CD4-positive, CD25-positive, alpha-beta regulatory T cell (primary cell): ENCODE results near the gene GRK7. TPM values are rescaled to one million over a fixed set of nuclear protein-coding genes. Genes with fewer than 3 reads are reported as not detected.

Experiments
- ATAC-seq, 2 donors: fragments of 150-1000 bp; cut with Tn5 transposase; one replicate each; pipeline ENCODE4 v1.10.0; 2021; ENCODE audit warnings: low read depth in 2 of 2, moderate number of reproducible peaks in 2 of 2, moderate library complexity in 1 of 2
- DNase-seq, 3 donors: peaks; one replicate each; pipeline versions ENCODE4 v3.0.0 to v3.0.0-alpha.2; 2012 to 2022; ENCODE audit warnings: mixed read lengths in 1 of 3
- H3K27ac ChIP-seq: one replicate; pipeline ENCODE4 v1.7.0; 2013; ENCODE audit warnings: mild to moderate bottlenecking, low read length; ENCODE audit not compliant: insufficient read depth, poor library complexity, severe bottlenecking
- H3K27me3 ChIP-seq: one replicate; pipeline ENCODE4 v1.7.0; 2013; ENCODE audit warnings: low read length; ENCODE audit not compliant: control insufficient read depth, insufficient read depth
- H3K36me3 ChIP-seq: one replicate; pipeline ENCODE4 v1.7.0; 2013; ENCODE audit warnings: mild to moderate bottlenecking, low read length, moderate library complexity; ENCODE audit not compliant: control insufficient read depth, insufficient read depth
- H3K4me1 ChIP-seq: 2 replicates; pipeline ENCODE4 v1.7.0; 2013; ENCODE audit warnings: mild to moderate bottlenecking, low read length; ENCODE audit not compliant: insufficient read depth, control insufficient read depth, poor library complexity, severe bottlenecking
- H3K4me3 ChIP-seq: one replicate; pipeline ENCODE4 v1.7.0; 2013; ENCODE audit warnings: low read depth, mild to moderate bottlenecking, low read length, moderate library complexity
- H3K9me3 ChIP-seq, 2 experiments: 1 replicate in 1 of 2; 2 replicates in 1 of 2; pipeline ENCODE4 v1.7.0; 2013; ENCODE audit warnings: low read length in 2 of 2, mild to moderate bottlenecking in 1 of 2, moderate library complexity in 1 of 2; ENCODE audit not compliant: control insufficient read depth in 2 of 2
- H3K27ac Mint-ChIP-seq, 3 donors: one replicate each; pipeline ENCODE4 v1.8.0; 2020 to 2022; ENCODE audit warnings: mild to moderate bottlenecking in 3 of 3, mixed read lengths in 3 of 3, moderate library complexity in 2 of 3
- H3K27me3 Mint-ChIP-seq: one replicate; pipeline ENCODE4 v1.8.0; 2022; ENCODE audit warnings: mild to moderate bottlenecking, mixed read lengths
- H3K36me3 Mint-ChIP-seq: one replicate; pipeline ENCODE4 v1.8.0; 2020; ENCODE audit warnings: mixed read lengths
- H3K4me1 Mint-ChIP-seq, 4 donors: one replicate each; pipeline ENCODE4 v1.8.0; 2020 to 2022; ENCODE audit warnings: mixed read lengths in 4 of 4, mild to moderate bottlenecking in 1 of 4
- H3K4me3 Mint-ChIP-seq, 4 donors: one replicate each; pipeline ENCODE4 v1.8.0; 2020 to 2022; ENCODE audit warnings: mild to moderate bottlenecking in 4 of 4, mixed read lengths in 4 of 4, moderate library complexity in 3 of 4
- H3K9me3 Mint-ChIP-seq, 7 donors: one replicate each; pipeline ENCODE4 v1.8.0; 2020 to 2022; ENCODE audit warnings: mixed read lengths in 7 of 7, mild to moderate bottlenecking in 3 of 7, moderate library complexity in 2 of 7
- polyA plus RNA-seq, 4 donors: library from polyadenylated mRNA; unstranded; fragments of 300-500 nt; fragmentation: Illumina TruSeq; gene quantifications; one replicate each; pipeline ENCODE4 v1.2.3, GENCODE V29; 2021
- total RNA-seq: library from RNA; stranded (reverse); gene quantifications from one replicate; pipeline ENCODE4 v1.2.3, GENCODE V29; 2022

The GRK7 gene
- total RNA-seq (not detected), polyA plus RNA-seq (under 1 TPM in 1 of 4 donors, not detected in 3; 0.05 TPM)

GRCh38 chr3:141763088-141763750 is at the start of gene GRK7:
Gene GRK7 (plus strand): TSS chr3:141763408. CDS start chr3:141778285, 14,877 bp downstream.
- Histone ChIP-seq H3K27ac (no peak within 1 kb of the TSS), H3K27me3 (no peaks in the 10 kb centered on the region), H3K9me3 (no peaks in the 10 kb centered on the region), H3K4me1 (no peaks in the 10 kb centered on the region), H3K36me3 (no peaks in the 10 kb centered on the region), H3K4me3 (no peak within 1 kb of the TSS)
- Mint-ChIP-seq H3K4me1 (peaks cover 1 to 14% (median 8%) of the 10 kb centered on the region in 4 donors), H3K27me3 (no peaks in the 10 kb centered on the region), H3K4me3 (no peak within 1 kb of the TSS), H3K27ac (no peak within 1 kb of the TSS), H3K36me3 (no peaks in the 10 kb centered on the region), H3K9me3 (peaks cover 0 to 1% (median 0%) of the 10 kb centered on the region in 7 donors)
- DNase-seq (no peak), ATAC-seq (no peak)

GRCh38 chr3:141714671-141715070 is 48.5 kb upstream of the GRK7 start:
- H3K36me3 ChIP-seq: no peaks in the 10 kb centered on the region
- peaks cover 0 to 2% of the 10 kb centered on the region in 2 experiments for H3K9me3 ChIP-seq
- H3K27me3 ChIP-seq: peaks cover 4% of the 10 kb centered on the region
- no peaks in the 10 kb centered on the region for H3K4me1 Mint-ChIP-seq
- no peak for ATAC-seq
- H3K4me3 Mint-ChIP-seq: no peak overlapping the region
- H3K27me3 Mint-ChIP-seq: peaks cover 13% of the 10 kb centered on the region
- H3K4me1 ChIP-seq: no peaks in the 10 kb centered on the region
- no peak overlapping the region for H3K4me3 ChIP-seq
- DNase-seq: no peak
- no peaks in the 10 kb centered on the region for H3K36me3 Mint-ChIP-seq
- H3K27ac Mint-ChIP-seq: no peak overlapping the region
- peaks cover 0 to 9% (median 0%) of the 10 kb centered on the region in 7 donors for H3K9me3 Mint-ChIP-seq
- no peak overlapping the region for H3K27ac ChIP-seq

GRCh38 chr3:141722081-141722480 is 41.1 kb upstream of the GRK7 start:
- H3K27ac ChIP-seq: no peak overlapping the region

GRCh38 chr3:141722648-141723047 is 40.6 kb upstream of the GRK7 start:
- no peak overlapping the region for H3K27ac Mint-ChIP-seq
- H3K27me3 ChIP-seq: peaks cover 2% of the 10 kb centered on the region
- H3K4me3 Mint-ChIP-seq: no peak overlapping the region
- ATAC-seq (no peak), DNase-seq (no peak)
- H3K27ac ChIP-seq: no peak overlapping the region
- H3K4me3 ChIP-seq: no peak overlapping the region
- no peaks in the 10 kb centered on the region for H3K4me1 Mint-ChIP-seq
- H3K9me3 Mint-ChIP-seq: peaks cover 0 to 1% (median 0%) of the 10 kb centered on the region in 7 donors
- peaks cover 18% of the 10 kb centered on the region for H3K27me3 Mint-ChIP-seq
- no peaks in the 10 kb centered on the region for H3K36me3 Mint-ChIP-seq
- no peaks in the 10 kb centered on the region for H3K9me3 ChIP-seq
- no peaks in the 10 kb centered on the region for H3K4me1 ChIP-seq
- H3K36me3 ChIP-seq: no peaks in the 10 kb centered on the region

More at GRCh38 chr3:141722081-141722480, 41.1 kb upstream of the GRK7 start:
- H3K4me1 ChIP-seq: no peaks in the 10 kb centered on the region
- no peak for DNase-seq
- H3K9me3 ChIP-seq: no peaks in the 10 kb centered on the region
- H3K9me3 Mint-ChIP-seq: peaks cover 0 to 5% (median 0%) of the 10 kb centered on the region in 7 donors
- no peak overlapping the region for H3K4me3 Mint-ChIP-seq
- peaks cover 2% of the 10 kb centered on the region for H3K27me3 ChIP-seq
- no peak overlapping the region for H3K27ac Mint-ChIP-seq
- H3K36me3 Mint-ChIP-seq: no peaks in the 10 kb centered on the region
- H3K4me1 Mint-ChIP-seq: no peaks in the 10 kb centered on the region
- no peaks in the 10 kb centered on the region for H3K36me3 ChIP-seq
- H3K4me3 ChIP-seq: no peak overlapping the region
- peaks cover 20% of the 10 kb centered on the region for H3K27me3 Mint-ChIP-seq
- no peak for ATAC-seq

- no peaks in the 10 kb centered on the region for H3K9me3 ChIP-seq
- no peak overlapping the region for H3K4me3 ChIP-seq
- Mint-ChIP-seq H3K9me3 (peaks cover 0 to 1% (median 0%) of the 10 kb centered on the region in 7 donors), H3K27me3 (peaks cover 21% of the 10 kb centered on the region), H3K36me3 (no peaks in the 10 kb centered on the region), H3K4me1 (no peaks in the 10 kb centered on the region), H3K27ac (no peak overlapping the region), H3K4me3 (no peak overlapping the region)
- no peak overlapping the region for H3K27ac ChIP-seq
- no peaks in the 10 kb centered on the region for H3K36me3 ChIP-seq
- DNase-seq (no peak), ATAC-seq (no peak)
- peaks cover 3% of the 10 kb centered on the region for H3K27me3 ChIP-seq
- H3K4me1 ChIP-seq: no peaks in the 10 kb centered on the region
These were observed 40.0 kb upstream of the GRK7 start for GRCh38 chr3:141723255-141723654.

GRCh38 chr3:141724186-141724585 is 39.0 kb upstream of the GRK7 start:
- Histone ChIP-seq H3K9me3 (no peaks in the 10 kb centered on the region), H3K4me1 (no peaks in the 10 kb centered on the region), H3K4me3 (no peak overlapping the region), H3K27me3 (peaks cover 3% of the 10 kb centered on the region), H3K27ac (no peak overlapping the region), H3K36me3 (no peaks in the 10 kb centered on the region)
- DNase-seq (no peak), ATAC-seq (no peak)
- Mint-ChIP-seq H3K36me3 (no peaks in the 10 kb centered on the region), H3K4me3 (no peak overlapping the region), H3K9me3 (peaks cover 0 to 1% (median 0%) of the 10 kb centered on the region in 7 donors), H3K4me1 (no peaks in the 10 kb centered on the region), H3K27ac (peak overlapping the region in 1 of 3 donors; percentile 48), H3K27me3 (peaks cover 20% of the 10 kb centered on the region)

GRCh38 chr3:141725036-141725435 is 38.2 kb upstream of the GRK7 start:
- H3K4me3 ChIP-seq: no peak overlapping the region
- DNase-seq (no peak), ATAC-seq (no peak)
- H3K27ac ChIP-seq: no peak overlapping the region
- H3K36me3 ChIP-seq: no peaks in the 10 kb centered on the region
- Mint-ChIP-seq H3K27me3 (peaks cover 23% of the 10 kb centered on the region), H3K4me3 (no peak overlapping the region), H3K4me1 (no peaks in the 10 kb centered on the region), H3K27ac (no peak overlapping the region), H3K36me3 (no peaks in the 10 kb centered on the region), H3K9me3 (peaks cover 0 to 1% (median 0%) of the 10 kb centered on the region in 7 donors)
- H3K27me3 ChIP-seq: peaks cover 1% of the 10 kb centered on the region
- H3K9me3 ChIP-seq: no peaks in the 10 kb centered on the region
- H3K4me1 ChIP-seq: no peaks in the 10 kb centered on the region

- no peak overlapping the region for H3K4me3 ChIP-seq
- no peak for ATAC-seq
- H3K4me1 Mint-ChIP-seq: no peaks in the 10 kb centered on the region
These were observed 36.7 kb upstream of the GRK7 start for GRCh38 chr3:141726483-141726882.

More at GRCh38 chr3:141726483-141726882, 36.7 kb upstream of the GRK7 start:
- no peaks in the 10 kb centered on the region for H3K4me1 ChIP-seq
- no peak overlapping the region for H3K27ac ChIP-seq
- no peak overlapping the region for H3K27ac Mint-ChIP-seq
- H3K9me3 ChIP-seq: no peaks in the 10 kb centered on the region
- no peaks in the 10 kb centered on the region for H3K36me3 ChIP-seq
- no peak overlapping the region for H3K4me3 Mint-ChIP-seq
- peaks cover 17% of the 10 kb centered on the region for H3K27me3 Mint-ChIP-seq
- peaks cover 0 to 1% (median 0%) of the 10 kb centered on the region in 7 donors for H3K9me3 Mint-ChIP-seq
- peaks cover 1% of the 10 kb centered on the region for H3K27me3 ChIP-seq
- no peaks in the 10 kb centered on the region for H3K36me3 Mint-ChIP-seq
- DNase-seq: no peak
